IPS DF 19.7 (cell line): ENCODE measurements around the gene SLC5A6.

Source experiments
- DNase-seq: peaks from one replicate; pipeline ENCODE4 v3.0.0-alpha.2; 2013; ENCODE audit warnings: low read depth, low spot score

The SLC5A6 gene

DNA sequence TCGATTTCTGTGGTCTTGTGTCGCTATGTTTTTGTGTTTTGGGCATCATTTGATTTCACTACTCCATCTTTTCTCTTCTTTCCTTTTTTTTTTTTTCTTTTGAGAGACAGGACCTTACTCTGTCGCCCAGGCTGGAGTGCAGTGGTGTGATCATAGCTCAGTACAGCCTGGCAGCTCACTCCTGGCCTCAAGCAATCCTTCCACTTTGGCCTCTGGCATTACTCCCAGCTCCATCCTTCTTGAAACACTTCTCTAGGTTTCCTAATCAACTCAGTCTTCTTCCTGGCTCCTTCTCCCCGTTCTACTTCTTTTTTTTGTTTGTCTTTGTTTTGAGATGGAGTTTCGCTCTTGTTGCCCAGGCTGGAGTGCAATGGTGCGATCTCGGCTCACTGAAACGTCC lies 36.7 kb downstream of the SLC5A6 start:
- DNase-seq, result no peak

GRCh38 chr2:27174638-27175037 lies 37.4 kb downstream of the SLC5A6 start:
- DNase-seq, result no peak

DNA sequence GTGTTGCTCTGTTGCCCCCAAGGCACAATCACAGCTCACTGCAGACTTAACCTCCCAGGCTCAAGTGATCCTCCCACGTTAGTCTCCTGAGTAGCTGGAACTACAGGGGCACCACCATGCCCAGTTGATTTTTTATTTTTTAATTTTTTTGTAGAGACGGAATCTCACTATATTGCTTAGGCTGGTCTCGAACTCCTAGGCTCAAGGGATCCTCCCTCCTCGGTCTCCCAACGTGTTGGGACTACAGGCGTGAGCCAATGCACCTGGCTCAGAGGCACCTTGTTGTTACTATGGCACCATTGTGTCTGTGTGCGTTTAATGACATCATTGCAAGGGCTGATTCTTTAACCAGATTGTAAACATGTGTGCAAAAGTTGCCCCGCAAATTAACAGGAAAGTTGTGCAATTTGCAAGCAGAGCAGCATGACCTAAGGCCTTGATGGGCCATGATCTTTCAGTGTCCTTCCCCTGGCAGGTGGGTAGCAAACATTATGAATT lies 40.7 kb downstream of the SLC5A6 start:
- no peak for DNase-seq

- no peak for DNase-seq
These were observed 41.3 kb downstream of the SLC5A6 start for GRCh38 chr2:27170581-27171337.

DNA sequence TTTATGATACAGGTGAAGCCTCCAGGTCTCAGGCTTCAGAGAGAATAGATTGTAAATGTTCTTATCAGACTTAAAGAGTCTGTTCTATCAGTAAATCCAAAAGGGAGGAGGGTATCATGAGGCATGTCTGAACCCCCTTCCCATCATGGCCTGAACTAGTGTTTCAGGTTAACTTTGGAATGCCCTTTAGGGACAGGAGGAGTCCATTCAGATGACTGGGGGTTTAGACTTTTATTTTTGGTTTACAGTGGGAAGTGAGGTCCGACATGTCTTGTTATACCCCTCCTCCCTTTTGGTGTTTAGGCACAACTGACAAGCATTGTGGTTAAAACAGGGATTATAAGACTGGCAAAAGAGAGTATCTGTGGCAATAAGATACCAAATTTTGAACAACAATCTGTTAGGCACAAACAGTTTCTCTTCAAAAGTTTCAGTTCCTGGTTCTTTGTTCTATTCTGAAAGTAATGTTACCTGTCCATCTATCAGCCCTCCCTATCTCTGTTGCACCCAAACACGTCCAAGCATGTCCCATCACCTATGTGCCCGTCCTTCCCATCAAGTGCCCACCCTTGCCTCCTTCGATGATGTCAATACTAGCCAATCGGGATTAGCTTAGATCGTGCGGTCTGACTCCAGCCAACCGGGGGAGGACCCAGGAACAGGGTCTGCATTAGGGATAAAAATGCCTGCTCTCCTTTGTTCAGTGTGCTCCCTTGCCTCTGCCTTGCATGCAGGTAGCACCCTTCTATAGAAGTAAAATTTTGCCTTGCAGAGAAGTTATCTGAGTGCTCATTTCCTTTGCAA lies 46.9 kb downstream of the SLC5A6 start:
- no peak for DNase-seq

DNA sequence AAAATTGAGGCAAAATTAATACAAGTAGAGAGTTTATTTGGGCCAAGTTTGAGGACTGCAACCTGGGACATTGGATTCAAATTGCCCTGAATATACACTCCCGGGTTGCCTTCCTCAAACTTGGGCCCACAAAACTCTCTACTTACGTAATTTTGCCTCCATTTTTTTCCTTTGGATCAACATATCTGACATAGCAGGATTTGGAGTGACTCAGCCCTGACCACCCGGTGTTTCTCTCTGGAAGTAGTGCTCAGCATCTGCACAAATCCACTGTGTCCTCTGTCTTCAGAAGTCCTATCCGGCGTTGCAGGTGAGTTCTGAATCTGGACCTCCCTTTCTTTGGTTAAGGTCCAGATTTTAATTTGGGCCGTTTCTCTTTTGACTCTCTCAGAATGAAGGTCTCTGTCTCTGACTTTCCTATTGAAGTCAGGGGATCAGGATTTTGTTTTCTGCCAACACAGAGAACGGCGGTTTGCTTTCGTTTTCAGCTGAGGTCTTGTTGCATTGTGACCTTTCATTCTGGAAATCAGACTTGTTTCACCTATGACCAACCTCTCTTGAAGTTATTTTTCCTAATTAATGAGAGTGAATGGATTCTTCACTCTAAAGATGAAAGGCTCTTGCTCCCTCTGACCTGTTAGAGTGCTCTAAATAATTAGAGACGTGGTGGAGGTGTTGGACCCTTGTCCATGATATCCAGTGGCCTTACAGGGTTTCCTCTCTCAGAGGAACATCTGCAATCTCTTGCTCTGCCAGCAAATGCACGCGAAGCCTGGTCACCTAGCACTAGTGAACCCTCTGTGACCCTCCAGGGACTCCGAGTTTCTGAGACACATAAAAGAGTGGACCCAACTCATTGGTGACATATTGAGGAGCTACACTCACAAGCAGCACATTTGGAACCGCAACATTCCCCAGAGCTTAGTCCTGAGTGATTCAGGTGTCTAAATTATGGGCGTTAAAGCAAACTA lies 49.6 kb downstream of the SLC5A6 start:
- no peak for DNase-seq

DNA sequence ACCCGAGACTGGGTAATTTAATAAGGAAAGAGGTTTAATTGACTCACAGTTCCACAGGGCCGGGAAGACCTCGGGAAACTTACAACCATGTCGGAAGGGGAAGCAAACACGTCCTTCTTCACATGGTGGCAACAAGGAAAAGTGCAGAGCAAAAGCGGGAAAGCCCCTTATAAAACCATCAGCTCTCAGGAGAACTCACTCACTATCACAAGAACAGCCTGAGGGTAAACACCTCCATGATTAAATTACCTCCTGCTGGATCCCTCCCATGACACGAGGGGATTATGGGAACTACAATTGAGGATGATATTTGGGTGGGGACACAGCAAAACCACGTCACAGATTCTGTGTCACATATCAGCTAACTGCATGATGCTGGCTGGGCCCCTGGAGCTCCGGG lies 51.9 kb downstream of the SLC5A6 start:
- DNase-seq, result no peak

- DNase-seq, result no peak
These were observed 52.8 kb downstream of the SLC5A6 start for GRCh38 chr2:27159271-27159670.

DNA sequence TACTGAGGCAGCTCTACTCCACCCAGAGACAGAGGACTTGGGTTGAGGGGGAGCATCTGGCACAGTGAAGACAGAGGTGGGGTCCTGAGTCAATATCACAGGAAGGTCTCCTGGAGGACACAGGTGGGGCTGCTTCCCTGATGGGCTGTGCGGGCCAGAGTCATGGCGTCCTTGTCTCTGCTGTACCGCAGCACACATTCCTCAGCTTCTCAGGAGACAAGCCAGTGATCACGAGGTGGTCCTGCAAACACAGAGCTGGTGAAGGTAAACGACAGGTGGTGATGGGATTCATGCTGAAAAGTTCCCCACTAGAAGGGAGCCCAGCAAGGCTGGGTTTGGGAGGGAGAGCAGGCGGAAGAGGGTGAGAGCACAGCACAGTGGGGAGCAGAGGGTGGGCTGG lies 53.6 kb downstream of the SLC5A6 start:
- no peak for DNase-seq

DNA sequence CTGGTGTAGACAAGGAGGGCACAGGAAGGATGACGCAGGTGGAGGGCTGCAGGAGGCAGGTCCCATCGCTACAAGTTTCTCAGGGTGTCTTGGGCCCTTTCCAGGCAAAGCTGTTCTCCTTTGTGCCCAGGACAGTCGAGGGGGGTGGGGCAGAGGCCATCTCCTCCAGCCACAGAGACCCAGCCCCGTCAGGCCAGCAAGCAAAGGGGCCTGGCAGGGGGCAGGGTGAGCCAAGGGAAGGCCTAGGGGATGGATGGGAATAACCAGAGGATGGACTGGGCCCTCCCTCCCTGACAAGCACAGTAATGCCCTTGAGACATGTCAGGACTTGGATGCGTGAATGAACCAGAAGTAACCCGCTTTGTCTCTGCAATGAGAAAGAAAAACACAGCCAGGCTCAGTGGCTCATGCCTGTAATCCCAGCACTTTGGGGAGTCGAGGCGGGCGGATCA lies 57.0 kb downstream of the SLC5A6 start:
- DNase-seq, result no peak

DNA sequence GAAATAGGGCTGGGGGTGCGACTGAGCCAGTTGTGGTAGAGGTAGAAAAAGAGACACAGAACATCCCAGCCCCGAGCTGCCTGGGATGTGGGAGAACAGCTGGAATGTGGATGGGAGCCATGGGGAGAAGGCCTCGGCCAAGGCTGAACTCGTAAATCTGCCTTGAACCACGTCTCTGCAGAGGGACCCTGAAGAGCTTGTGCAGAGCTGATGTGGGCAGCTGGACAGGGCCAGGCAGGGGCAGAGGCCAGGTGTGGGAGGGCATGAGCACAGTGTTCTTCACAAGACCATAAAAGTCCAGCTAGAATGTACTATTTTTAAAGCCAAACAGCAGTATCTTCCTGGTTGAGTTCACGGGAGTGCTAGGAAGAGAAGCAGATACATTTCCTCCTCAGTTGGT lies 57.6 kb downstream of the SLC5A6 start:
- no peak for DNase-seq

- no peak for DNase-seq
These were observed 59.1 kb downstream of the SLC5A6 start for GRCh38 chr2:27152796-27153464.

- no peak for DNase-seq
These were observed 59.8 kb downstream of the SLC5A6 start for GRCh38 chr2:27152102-27152795.

GRCh38 chr2:27150639-27151230 lies 61.3 kb downstream of the SLC5A6 start:
- DNase-seq, result no peak
